LNCaP clone FGC (cell line): Measurements from ENCODE around the gene PHETA1.
"Not testable (repeated sequence)": the region's sequence is repeated elsewhere in the genome, so short reads cannot be mapped to it uniquely, and the experiment has no call there.

ENCODE experiments used
- DNase-seq: peaks from one replicate; pipeline ENCODE4 v3.0.0-alpha.2; 2011; ENCODE audit warnings: low read depth
- H3K4me3 ChIP-seq: 2 replicates; pipeline ENCODE4 v1.5.1; 2011; ENCODE audit warnings: mild to moderate bottlenecking, low read depth, low read length, control low read depth
- CTCF ChIP-seq: IDR thresholded peaks from 2 replicates; pipeline ENCODE4 v1.5.1; 2012; ENCODE audit warnings: mild to moderate bottlenecking; ENCODE audit not compliant: control insufficient read depth, insufficient read depth; ENCODE audit errors: extremely low read depth

Gene PHETA1

GRCh38 chr12:111343181-111343580, 25.7 kb downstream of the PHETA1 start:
- no peak for DNase-seq
- no peak for TF ChIP-seq CTCF
- H3K4me3 ChIP-seq = no peak overlapping the region

GRCh38 chr12:111342376-111342775, 26.5 kb downstream of the PHETA1 start:
- no peak for TF ChIP-seq CTCF
- DNase-seq = no peak
- no peak overlapping the region for H3K4me3 ChIP-seq

GRCh38 chr12:111341426-111342065, 27.3 kb downstream of the PHETA1 start:
- DNase-seq = no peak
- no peak overlapping the region for H3K4me3 ChIP-seq
- no peak for TF ChIP-seq CTCF

- H3K4me3 ChIP-seq, DNase-seq: not testable (repeated sequence)
Observed at GRCh38 chr12:111340680-111341079, 28.2 kb downstream of the PHETA1 start.

GRCh38 chr12:111340231-111340630, 28.7 kb downstream of the PHETA1 start:
- TF ChIP-seq CTCF = no peak
- H3K4me3 ChIP-seq = no peak overlapping the region
- no peak for DNase-seq

GRCh38 chr12:111339321-111339938, 29.5 kb downstream of the PHETA1 start:
- no peak for DNase-seq
- TF ChIP-seq CTCF = no peak
- H3K4me3 ChIP-seq = no peak overlapping the region

GRCh38 chr12:111338096-111338495, 30.8 kb downstream of the PHETA1 start:
- no peak for TF ChIP-seq CTCF
- no peak for DNase-seq
- H3K4me3 ChIP-seq = no peak overlapping the region
